Naive thymus-derived CD8-positive, alpha-beta T cell (primary cell): ENCODE measurements around the gene NEK6. TPM values are rescaled to one million over a fixed set of nuclear protein-coding genes. Genes with fewer than 3 reads are reported as not detected.
A peak's percentile ranks its signal among the peaks of the same experiment; 100 is the strongest.

Experiments
- ATAC-seq, 2 donors: fragments of 150-1000 bp; cut with Tn5 transposase in 1 of 2; sonication (Bioruptor Pico), chemical (Tn5 transposase) in 1 of 2; 1 replicate in 1 of 2; 2 replicates in 1 of 2; pipeline ENCODE4 v1.10.0; 2021; ENCODE audit warnings: mild to moderate bottlenecking in 2 of 2, moderate library complexity in 2 of 2
- POLR2A ChIA-PET: fragments of 350-600 bp; sonication (Branson Sonifier 250); formaldehyde crosslinking; loops from one replicate; lab custom pipeline; 2021; ENCODE audit warnings: antibody characterized with exemption; lab: Charles Lee
- DNase-seq, 10 donors: peaks; one replicate each; pipeline versions ENCODE4 v3.0.0 to v3.0.0-alpha.2; 2020 to 2022
- H3K27ac Mint-ChIP-seq, 10 donors: one replicate each; pipeline ENCODE4 v1.8.0; 2020 to 2022; ENCODE audit warnings: mild to moderate bottlenecking in 10 of 10, mixed read lengths in 10 of 10, moderate library complexity in 4 of 10, inconsistent platforms in 1 of 10
- H3K27me3 Mint-ChIP-seq, 5 donors: one replicate each; pipeline ENCODE4 v1.8.0; 2021 to 2022; ENCODE audit warnings: mixed read lengths in 5 of 5
- H3K36me3 Mint-ChIP-seq, 3 donors: one replicate each; pipeline ENCODE4 v1.8.0; 2020 to 2022; ENCODE audit warnings: mixed read lengths in 3 of 3, mild to moderate bottlenecking in 2 of 3, inconsistent platforms in 1 of 3
- H3K4me1 Mint-ChIP-seq, 4 donors: one replicate each; pipeline ENCODE4 v1.8.0; 2021 to 2022; ENCODE audit warnings: mixed read lengths in 4 of 4
- H3K4me3 Mint-ChIP-seq, 10 donors: one replicate each; pipeline ENCODE4 v1.8.0; 2020 to 2022; ENCODE audit warnings: mild to moderate bottlenecking in 10 of 10, mixed read lengths in 10 of 10, moderate library complexity in 6 of 10, inconsistent platforms in 1 of 10
- H3K9me3 Mint-ChIP-seq, 9 donors: one replicate each; pipeline ENCODE4 v1.8.0; 2020 to 2022; ENCODE audit warnings: mixed read lengths in 9 of 9, mild to moderate bottlenecking in 3 of 9, inconsistent platforms in 1 of 9, moderate library complexity in 1 of 9
- polyA plus RNA-seq, 3 donors: library from polyadenylated mRNA; unstranded; fragments of 300-500 nt; fragmentation: Illumina TruSeq; gene quantifications; one replicate each; pipeline ENCODE4 v1.2.3, GENCODE V29; 2021
- total RNA-seq, 8 experiments: library from RNA in 2 of 8; stranded (reverse) in 2 of 8; gene quantifications; one replicate each; pipeline ENCODE4 v1.2.3 and lab custom pipeline; 2021 to 2026

The NEK6 gene
- total and polyA plus RNA-seq, 5 experiments from 2014 or later = 0.37 to 1.7 (median 1.0) TPM; not detected in 1

DNA sequence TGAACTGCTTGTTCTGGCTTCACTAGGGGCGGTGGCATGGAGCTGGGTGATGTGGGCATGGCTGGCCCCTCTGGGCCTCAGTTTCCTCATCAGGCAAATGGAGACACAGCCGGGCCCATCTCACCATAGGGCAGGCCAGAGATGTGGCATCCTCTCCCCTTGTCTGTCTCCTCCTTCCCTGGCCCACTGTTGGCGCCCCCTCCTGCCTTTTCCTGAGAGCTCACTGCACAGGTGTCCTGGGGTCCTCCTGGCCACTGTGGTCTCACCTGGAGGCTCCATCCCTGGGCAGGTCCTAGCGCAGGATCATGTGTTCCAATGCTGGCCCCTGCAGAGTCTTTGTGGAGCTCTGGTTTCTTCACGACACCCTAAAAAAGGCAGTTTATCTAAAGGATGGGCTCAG is 53.5 kb downstream of the NEK6 start:
- H3K27me3 Mint-ChIP-seq = no peaks in the 10 kb centered on the region
- H3K36me3 Mint-ChIP-seq = no peaks in the 10 kb centered on the region
- H3K27ac Mint-ChIP-seq = no peak overlapping the region
- no peaks in the 10 kb centered on the region for H3K9me3 Mint-ChIP-seq
- no peak overlapping the region for H3K4me3 Mint-ChIP-seq
- no peaks in the 10 kb centered on the region for H3K4me1 Mint-ChIP-seq
- no peak for DNase-seq
- ATAC-seq = no peak
- POLR2A ChIA-PET = no interaction called here

DNA sequence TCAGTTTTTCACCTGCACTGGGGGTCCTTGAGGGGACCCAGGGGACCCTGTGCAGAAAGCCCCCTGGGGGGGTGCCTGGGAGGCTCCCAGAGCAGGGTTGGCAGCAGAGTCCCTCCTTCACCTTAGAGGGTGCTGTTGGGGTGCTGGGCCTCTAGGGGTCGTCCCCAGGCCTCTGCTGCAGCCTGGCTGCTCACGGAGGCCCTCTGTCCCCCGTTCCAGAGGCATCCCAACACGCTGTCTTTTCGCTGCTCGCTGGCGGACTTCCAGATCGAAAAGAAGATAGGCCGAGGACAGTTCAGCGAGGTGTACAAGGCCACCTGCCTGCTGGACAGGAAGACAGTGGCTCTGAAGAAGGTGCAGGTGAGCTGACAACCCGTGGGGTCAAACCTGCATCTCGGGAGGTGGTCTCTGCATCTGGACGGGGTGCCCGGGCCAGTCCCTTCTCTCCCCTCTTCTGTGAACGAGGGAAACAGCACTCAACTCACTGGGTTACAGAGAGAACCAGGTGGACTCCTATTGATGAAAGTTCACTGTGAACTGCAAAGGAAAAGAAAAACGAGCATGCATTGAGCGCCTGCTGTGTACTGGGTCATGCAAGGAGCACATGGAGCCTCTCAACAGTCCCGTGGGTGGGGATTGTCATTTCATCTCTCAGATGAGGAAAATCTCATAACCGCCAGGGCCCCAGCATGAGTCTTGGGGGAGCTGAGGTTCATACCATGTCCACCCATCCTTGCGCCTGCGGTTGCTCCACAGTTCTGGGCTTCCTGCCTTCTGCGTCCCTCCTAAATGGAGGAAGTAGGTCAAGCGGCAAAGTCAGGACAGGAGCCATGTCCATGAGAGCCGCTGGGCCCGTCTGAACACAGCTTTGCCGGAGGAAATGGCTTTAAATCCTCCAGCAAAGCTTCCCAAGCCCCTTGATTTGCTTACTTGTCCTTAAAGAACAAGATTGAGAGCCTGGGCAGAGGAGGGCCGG is 54.8 kb downstream of the NEK6 start:
- ATAC-seq = no peak
- DNase-seq = no peak
- no peak overlapping the region for H3K4me3 Mint-ChIP-seq
- no peaks in the 10 kb centered on the region for H3K27me3 Mint-ChIP-seq
- H3K9me3 Mint-ChIP-seq = no peaks in the 10 kb centered on the region
- no peaks in the 10 kb centered on the region for H3K4me1 Mint-ChIP-seq
- POLR2A ChIA-PET = no interaction called here
- no peaks in the 10 kb centered on the region for H3K36me3 Mint-ChIP-seq
- H3K27ac Mint-ChIP-seq = no peak overlapping the region

DNA sequence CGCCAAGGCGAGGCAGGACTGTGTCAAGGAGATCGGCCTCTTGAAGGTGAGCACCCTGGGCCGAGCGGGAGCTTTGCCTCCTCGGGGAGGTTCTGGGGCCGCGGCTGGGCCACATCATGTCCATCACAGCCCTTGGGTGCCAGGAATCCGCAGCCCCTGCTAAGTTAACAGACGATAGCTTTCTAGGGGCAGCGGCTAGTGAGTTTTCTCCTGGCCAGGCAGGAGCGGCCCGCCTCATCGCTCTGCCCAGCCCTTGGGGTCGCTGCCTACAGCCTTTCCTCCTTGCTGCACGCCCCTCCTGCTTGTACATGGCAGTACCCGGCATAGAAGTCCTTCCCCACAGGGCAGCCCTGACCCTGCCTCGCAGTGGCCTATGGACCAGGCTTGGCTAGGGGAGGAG is 56.2 kb downstream of the NEK6 start:
- no peaks in the 10 kb centered on the region for H3K9me3 Mint-ChIP-seq
- ATAC-seq = no peak
- no peaks in the 10 kb centered on the region for H3K27me3 Mint-ChIP-seq
- H3K4me3 Mint-ChIP-seq = no peak overlapping the region
- no peak overlapping the region for H3K27ac Mint-ChIP-seq
- POLR2A ChIA-PET = no interaction called here
- no peak for DNase-seq
- no peaks in the 10 kb centered on the region for H3K36me3 Mint-ChIP-seq
- H3K4me1 Mint-ChIP-seq = no peaks in the 10 kb centered on the region

DNA sequence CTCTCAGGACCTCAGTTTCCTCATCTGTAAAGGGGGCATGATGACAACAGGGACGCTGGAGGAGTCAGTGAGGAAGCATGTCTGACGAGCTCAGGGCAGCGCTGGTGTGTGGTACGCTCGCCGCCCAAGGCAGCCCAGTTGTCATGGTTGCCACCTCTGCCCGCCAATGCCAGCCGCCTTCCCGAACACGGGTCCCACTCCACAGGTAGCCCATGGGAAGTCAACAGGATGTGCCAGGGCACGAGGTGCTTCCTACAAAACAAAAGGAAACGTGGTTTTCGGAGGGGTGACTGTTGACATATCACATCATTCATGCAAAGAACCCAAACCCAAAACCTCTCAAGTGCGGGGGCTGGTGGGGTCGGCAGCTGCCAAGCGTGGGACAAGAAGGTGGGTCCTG is 58.1 kb downstream of the NEK6 start:
- H3K27ac Mint-ChIP-seq = no peak overlapping the region
- H3K9me3 Mint-ChIP-seq = no peaks in the 10 kb centered on the region
- H3K36me3 Mint-ChIP-seq = no peaks in the 10 kb centered on the region
- no peaks in the 10 kb centered on the region for H3K27me3 Mint-ChIP-seq
- POLR2A ChIA-PET = no interaction called here
- H3K4me3 Mint-ChIP-seq = no peak overlapping the region
- no peaks in the 10 kb centered on the region for H3K4me1 Mint-ChIP-seq
- DNase-seq = no peak
- ATAC-seq = no peak

DNA sequence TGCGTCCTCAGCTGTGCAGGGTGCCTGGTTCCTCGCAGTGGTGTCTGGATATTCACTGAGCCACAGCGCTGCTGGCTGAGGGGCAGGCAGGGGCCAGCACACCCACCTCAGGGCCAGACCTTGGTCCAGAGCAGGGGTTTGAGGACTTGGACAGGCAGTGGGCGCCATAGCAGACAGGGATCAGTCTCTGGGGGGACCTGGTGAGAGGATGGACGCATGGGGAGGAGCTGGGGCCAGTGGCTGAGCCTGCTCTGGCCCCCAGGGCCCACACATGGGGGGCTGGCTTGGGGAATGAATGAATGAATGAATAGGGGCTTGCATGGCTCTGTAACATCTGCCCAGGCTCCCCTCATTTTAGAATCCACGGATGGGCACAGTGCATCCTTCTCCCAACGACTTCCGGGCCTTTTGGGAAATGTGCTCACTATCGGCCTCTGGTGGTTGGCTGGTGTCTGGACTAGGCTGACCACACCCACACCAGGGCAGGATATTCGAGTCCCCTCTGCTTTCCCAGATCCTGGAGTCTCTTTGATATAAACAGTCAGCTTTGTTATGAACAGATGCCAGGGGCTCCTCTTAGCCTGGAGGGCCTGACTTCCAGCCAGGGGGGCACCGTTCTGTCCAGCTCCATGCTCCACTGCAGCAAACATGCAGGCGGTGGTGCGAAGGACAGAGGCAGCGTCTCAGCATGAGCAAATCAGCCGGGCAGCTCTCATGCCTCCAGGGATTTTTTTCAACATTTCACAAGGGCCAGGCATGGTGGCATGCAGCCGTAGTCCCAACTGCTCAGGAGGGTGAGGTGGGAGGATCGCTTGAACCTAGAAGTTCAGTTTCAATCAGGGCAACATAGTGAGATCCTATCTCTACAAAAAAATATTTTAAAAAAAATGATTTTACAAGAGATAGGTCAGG is 62.6 kb downstream of the NEK6 start:
- ATAC-seq = no peak
- Mint-ChIP-seq H3K4me1 (peaks cover 0 to 3% (median 0%) of the 10 kb centered on the region in 4 donors), H3K27me3 (peaks cover 0 to 7% (median 0%) of the 10 kb centered on the region in 5 donors), H3K4me3 (no peak overlapping the region), H3K36me3 (no peaks in the 10 kb centered on the region), H3K27ac (no peak overlapping the region), H3K9me3 (no peaks in the 10 kb centered on the region)
- POLR2A ChIA-PET = no interaction called here
- peak in 3 of 10 donors; percentile 9 to 12 (median 11) for DNase-seq

DNA sequence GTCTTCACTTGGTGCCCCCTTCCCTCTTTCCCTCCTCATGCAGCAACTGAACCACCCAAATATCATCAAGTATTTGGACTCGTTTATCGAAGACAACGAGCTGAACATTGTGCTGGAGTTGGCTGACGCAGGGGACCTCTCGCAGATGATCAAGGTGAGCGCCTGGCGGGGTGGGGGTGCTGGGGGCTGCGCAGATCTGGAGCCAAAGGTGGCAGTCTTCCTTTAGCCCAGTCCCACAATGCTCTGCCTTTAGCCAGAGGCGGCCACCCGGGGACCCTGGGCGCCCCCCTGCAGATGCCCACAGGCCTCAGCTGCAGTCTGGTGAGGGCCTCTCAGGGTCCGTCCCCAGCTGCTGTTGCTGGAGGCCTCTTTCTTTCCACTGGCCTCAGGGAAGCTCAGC is 63.7 kb downstream of the NEK6 start:
- H3K4me1 Mint-ChIP-seq = peaks cover 0 to 3% (median 0%) of the 10 kb centered on the region in 4 donors
- POLR2A ChIA-PET = no interaction called here
- ATAC-seq (no peak), DNase-seq (no peak)
- no peaks in the 10 kb centered on the region for H3K9me3 Mint-ChIP-seq
- H3K4me3 Mint-ChIP-seq = no peak overlapping the region
- H3K36me3 Mint-ChIP-seq = no peaks in the 10 kb centered on the region
- no peak overlapping the region for H3K27ac Mint-ChIP-seq
- H3K27me3 Mint-ChIP-seq = peaks cover 0 to 7% (median 0%) of the 10 kb centered on the region in 5 donors

DNA sequence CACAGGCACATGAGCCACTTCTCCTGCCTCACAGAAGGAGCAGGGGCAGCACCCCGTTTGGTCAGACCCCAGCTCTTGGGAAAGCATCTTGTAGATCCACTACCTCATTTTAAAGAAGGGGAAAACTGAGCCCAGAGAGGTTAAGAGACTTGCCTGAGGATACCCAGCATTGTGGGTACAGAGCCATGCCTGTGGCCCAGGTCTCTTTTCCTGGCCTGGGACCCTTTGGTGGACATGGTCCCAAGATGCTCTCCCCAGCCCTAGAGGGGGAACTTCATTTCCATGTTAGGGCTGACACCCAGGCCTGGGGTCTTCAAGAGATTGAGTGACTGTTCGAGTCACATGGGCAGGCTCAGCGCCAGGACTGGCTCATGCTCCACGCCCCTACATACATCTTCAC is 64.2 kb downstream of the NEK6 start:
- peaks cover 0 to 7% (median 0%) of the 10 kb centered on the region in 5 donors for H3K27me3 Mint-ChIP-seq
- POLR2A ChIA-PET = no interaction called here
- DNase-seq (no peak), ATAC-seq (no peak)
- H3K9me3 Mint-ChIP-seq = no peaks in the 10 kb centered on the region
- H3K36me3 Mint-ChIP-seq = no peaks in the 10 kb centered on the region
- peaks cover 0 to 3% (median 0%) of the 10 kb centered on the region in 4 donors for H3K4me1 Mint-ChIP-seq
- H3K4me3 Mint-ChIP-seq = no peak overlapping the region
- H3K27ac Mint-ChIP-seq = no peak overlapping the region

DNA sequence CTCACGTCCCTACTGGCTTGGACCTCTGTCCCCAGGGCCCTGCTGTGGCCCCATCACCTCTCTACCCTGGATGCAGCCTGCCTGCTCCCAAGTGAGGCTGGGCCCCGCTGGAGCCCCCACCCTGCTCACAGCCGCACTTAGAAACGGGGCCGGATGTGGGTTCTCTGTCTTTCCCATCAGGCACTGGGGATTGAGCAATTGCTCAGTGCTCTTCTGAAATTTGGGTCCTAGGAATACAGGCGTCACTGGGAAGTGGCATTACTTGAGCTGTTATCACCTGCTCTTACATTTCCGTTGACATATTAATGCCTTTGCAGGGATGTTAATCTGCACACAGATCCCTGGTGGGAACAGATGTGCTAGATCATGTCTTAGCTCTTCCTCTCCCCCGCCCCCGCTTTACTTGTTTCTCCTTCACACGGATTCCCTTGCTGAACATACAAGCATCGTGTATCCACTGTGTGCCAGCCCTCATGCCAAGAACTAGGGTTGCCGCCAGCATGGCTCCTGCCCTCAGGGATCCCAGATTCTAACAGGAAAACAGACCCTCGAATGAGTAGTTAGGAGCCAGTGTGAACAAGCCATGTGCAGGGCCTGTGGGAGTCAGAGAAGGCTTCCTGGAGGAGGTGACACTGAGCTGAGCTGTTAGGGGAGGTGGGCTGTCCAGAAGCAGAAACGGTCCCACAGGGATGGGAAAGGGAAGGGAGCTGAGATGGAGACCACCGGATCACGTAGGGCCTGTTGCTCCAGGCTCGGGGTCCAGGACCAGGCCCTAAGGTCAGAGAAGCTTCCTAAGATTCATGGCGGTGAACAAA is 65.1 kb downstream of the NEK6 start:
- no peak overlapping the region for H3K27ac Mint-ChIP-seq
- H3K36me3 Mint-ChIP-seq = no peaks in the 10 kb centered on the region
- peaks cover 0 to 7% (median 0%) of the 10 kb centered on the region in 5 donors for H3K27me3 Mint-ChIP-seq
- no peaks in the 10 kb centered on the region for H3K9me3 Mint-ChIP-seq
- POLR2A ChIA-PET = no interaction called here
- DNase-seq (no peak), ATAC-seq (no peak)
- H3K4me1 Mint-ChIP-seq = peaks cover 0 to 3% (median 0%) of the 10 kb centered on the region in 4 donors
- H3K4me3 Mint-ChIP-seq = no peak overlapping the region

DNA sequence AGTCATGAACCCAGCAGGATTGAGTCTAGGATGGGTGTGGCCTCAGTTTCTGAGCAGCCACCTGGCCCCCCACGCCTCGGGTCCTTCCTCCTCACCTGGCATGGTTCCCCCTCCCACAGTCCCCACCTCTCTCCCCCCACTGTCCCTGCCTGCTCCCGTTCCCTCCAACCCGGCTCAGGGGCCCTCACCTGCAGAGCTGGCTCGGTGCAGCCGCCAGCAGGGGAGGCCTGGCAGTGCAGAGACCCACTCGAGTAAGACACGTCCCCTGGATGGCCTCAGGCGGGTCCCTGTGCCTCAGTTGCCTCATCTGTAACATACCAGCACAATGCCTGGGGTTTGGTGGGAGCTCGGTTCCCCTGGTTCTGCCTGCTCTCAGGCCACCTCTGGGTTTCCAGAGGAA is 66.2 kb downstream of the NEK6 start:
- no peak for DNase-seq
- POLR2A ChIA-PET = no interaction called here
- no peaks in the 10 kb centered on the region for H3K9me3 Mint-ChIP-seq
- no peak overlapping the region for H3K4me3 Mint-ChIP-seq
- no peak for ATAC-seq
- peaks cover 0 to 3% (median 0%) of the 10 kb centered on the region in 4 donors for H3K4me1 Mint-ChIP-seq
- H3K36me3 Mint-ChIP-seq = no peaks in the 10 kb centered on the region
- H3K27me3 Mint-ChIP-seq = peaks cover 0 to 7% (median 0%) of the 10 kb centered on the region in 5 donors
- H3K27ac Mint-ChIP-seq = no peak overlapping the region

DNA sequence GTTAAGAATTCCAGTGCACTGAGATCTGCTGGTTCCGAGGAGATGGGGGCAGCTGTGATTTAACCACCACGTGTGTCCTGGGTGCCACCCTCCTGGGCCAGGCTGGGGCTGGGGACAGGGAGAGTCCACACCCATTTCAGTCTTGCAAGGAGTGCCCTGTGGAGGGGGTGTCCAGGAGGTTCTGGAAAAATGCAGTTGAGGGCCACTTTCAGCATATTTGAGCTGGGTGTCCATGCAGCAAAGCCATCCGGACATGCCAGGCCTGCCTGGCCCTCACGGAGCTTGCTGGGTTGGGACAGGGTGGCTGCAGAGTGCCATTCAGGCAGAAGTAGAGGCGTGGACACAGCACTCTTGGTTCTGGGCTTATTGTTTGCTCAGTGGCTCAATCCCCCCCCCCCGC is 68.1 kb downstream of the NEK6 start:
- no peaks in the 10 kb centered on the region for H3K9me3 Mint-ChIP-seq
- peaks cover 0 to 3% (median 0%) of the 10 kb centered on the region in 4 donors for H3K4me1 Mint-ChIP-seq
- POLR2A ChIA-PET = no interaction called here
- no peaks in the 10 kb centered on the region for H3K36me3 Mint-ChIP-seq
- DNase-seq (no peak), ATAC-seq (no peak)
- no peak overlapping the region for H3K27ac Mint-ChIP-seq
- no peak overlapping the region for H3K4me3 Mint-ChIP-seq
- peaks cover 0 to 7% (median 0%) of the 10 kb centered on the region in 5 donors for H3K27me3 Mint-ChIP-seq

DNA sequence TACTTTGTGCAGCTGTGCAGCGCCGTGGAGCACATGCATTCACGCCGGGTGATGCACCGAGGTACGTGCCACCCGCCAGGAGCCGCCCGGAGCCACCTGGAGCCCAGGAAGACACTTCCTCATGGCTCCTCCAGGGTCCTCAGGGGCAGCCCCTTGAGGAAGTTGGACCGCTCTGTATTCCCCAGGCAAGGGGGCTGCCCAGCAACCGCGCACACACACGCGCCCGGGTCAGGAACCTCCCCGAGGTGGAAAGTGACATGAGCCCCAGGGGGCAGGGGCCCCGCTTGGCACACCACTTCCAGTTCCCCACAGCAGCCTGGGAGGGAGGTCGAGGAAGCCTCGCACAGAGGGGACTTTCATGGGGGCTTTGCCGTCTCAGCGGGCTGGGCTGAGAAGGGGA is 68.6 kb downstream of the NEK6 start:
- Mint-ChIP-seq H3K4me3 (no peak overlapping the region), H3K9me3 (no peaks in the 10 kb centered on the region), H3K27me3 (peaks cover 0 to 7% (median 0%) of the 10 kb centered on the region in 5 donors)

DNA sequence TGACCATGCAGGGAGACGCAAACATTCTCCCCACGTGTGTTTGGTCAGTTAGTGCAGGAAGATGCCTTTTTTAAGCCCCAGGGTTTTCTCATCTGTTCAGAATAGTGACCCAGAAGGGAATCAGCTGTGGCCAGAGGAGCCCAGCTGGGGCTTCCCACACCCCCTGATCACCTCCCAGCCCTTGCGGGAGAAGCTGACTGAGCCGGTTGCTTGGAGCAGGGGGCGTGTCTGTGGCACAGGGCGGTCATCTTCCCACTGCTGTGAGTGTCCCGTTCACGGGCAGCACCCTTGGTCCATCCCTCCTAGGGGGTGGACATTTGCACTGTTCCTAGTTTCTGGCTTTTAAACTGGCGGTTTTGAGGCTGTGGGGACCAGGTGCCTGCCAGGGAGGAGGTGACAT is 69.7 kb downstream of the NEK6 start:
- Mint-ChIP-seq H3K27ac (no peak overlapping the region), H3K36me3 (no peaks in the 10 kb centered on the region), H3K4me1 (peaks cover 0 to 3% (median 0%) of the 10 kb centered on the region in 4 donors), H3K9me3 (no peaks in the 10 kb centered on the region), H3K27me3 (peaks cover 0 to 7% (median 0%) of the 10 kb centered on the region in 5 donors), H3K4me3 (no peak overlapping the region)
- DNase-seq (no peak), ATAC-seq (no peak)
- POLR2A ChIA-PET = no interaction called here

More for the DNA sequence above, 68.6 kb downstream of the NEK6 start:
- DNase-seq (no peak), ATAC-seq (no peak)
- H3K36me3 Mint-ChIP-seq = no peaks in the 10 kb centered on the region
- no peak overlapping the region for H3K27ac Mint-ChIP-seq
- H3K4me1 Mint-ChIP-seq = peaks cover 0 to 3% (median 0%) of the 10 kb centered on the region in 4 donors
- POLR2A ChIA-PET = no interaction called here
